Loucy (cell line): ENCODE results near the gene PCSK9.

Experiments used
- CTCF ChIP-seq: fragments of 200-600 bp; sonication (generic); conservative IDR thresholded peaks from 2 replicates; pipeline ENCODE4 v1.5.1; 2014; ENCODE audit warnings: mild to moderate bottlenecking, antibody characterized with exemption, low read length
- EZH2phosphoT487 ChIP-seq: fragments of 200-600 bp; IDR thresholded peaks from 2 replicates; pipeline ENCODE4 v1.6.1; 2018; ENCODE audit warnings: antibody characterized with exemption, mild to moderate bottlenecking, moderate library complexity, borderline replicate concordance

- no peak for TF ChIP-seq CTCF
- no peak for TF ChIP-seq EZH2phosphoT487
Measured at GRCh38 chr1:55006931-55007330, 32.4 kb upstream of the PCSK9 start.
